ENCODE results near the gene TPM4. TPM values are rescaled to one million over a fixed set of nuclear protein-coding genes. Genes with fewer than 3 reads are reported as not detected.
A peak's percentile ranks its signal among the peaks of the same experiment; 100 is the strongest.

Gene TPM4
- total and polyA plus RNA-seq, 2 donors (not counting 1 experiment from before 2014, with no cell fraction given): 65.4 to 127 TPM

DNA sequence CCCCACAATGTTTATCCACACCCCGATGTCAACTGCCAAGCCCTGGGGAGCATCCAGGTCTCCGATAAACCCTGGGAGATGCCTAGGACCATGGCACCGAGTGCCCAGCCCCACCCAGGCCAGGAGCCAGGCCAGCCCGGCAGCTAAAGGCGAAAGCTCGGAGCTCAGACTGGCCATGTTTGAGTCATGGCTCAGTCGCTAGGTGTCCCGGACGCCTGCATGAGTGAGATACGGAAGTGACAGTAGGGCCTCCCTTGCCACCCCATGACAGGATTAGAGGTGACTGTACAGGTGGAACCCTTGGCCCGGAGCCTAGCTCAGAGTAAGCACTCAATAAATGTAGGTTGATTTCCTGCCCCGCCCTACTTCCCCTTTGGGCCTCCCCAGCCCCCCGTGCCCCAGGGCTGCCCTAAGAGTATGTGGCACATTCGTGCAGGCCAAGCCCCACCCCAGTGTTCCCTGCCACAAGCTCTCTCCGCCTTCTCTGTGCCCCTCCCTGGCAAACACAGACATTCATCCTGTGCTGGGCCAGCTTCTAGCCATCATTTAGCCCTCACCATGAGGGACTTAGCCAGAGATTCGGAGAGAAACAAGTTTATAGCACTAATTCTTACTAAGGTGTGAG is 5.8 kb upstream of the TPM4 start:
- no peaks in the 10 kb centered on the region for H3K9me3 Mint-ChIP-seq (ENCODE audit: insufficient read depth)
- H3K36me3 ChIP-seq (replicated peaks in 1 of 2; ENCODE audit: control extremely low read depth in 1 of 2, control insufficient read depth in 1 of 2, extremely low read depth in 1 of 2, insufficient read depth in 2 of 2, low read length in 1 of 2): no peaks in the 10 kb centered on the region
- TF ChIP-seq, protein P1, sequence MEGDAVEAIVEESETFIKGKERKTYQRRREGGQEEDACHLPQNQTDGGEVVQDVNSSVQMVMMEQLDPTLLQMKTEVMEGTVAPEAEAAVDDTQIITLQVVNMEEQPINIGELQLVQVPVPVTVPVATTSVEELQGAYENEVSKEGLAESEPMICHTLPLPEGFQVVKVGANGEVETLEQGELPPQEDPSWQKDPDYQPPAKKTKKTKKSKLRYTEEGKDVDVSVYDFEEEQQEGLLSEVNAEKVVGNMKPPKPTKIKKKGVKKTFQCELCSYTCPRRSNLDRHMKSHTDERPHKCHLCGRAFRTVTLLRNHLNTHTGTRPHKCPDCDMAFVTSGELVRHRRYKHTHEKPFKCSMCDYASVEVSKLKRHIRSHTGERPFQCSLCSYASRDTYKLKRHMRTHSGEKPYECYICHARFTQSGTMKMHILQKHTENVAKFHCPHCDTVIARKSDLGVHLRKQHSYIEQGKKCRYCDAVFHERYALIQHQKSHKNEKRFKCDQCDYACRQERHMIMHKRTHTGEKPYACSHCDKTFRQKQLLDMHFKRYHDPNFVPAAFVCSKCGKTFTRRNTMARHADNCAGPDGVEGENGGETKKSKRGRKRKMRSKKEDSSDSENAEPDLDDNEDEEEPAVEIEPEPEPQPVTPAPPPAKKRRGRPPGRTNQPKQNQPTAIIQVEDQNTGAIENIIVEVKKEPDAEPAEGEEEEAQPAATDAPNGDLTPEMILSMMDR (IDR thresholded peaks at IDR 0.05): peak; percentile 37
- TF ChIP-seq EZH2 (IDR thresholded peaks at IDR 0.05; ENCODE audit: borderline replicate concordance, insufficient read depth, low read depth, low read length, poor library complexity, severe bottlenecking): no peak
- H3K9ac ChIP-seq (ENCODE audit: low read length): peak overlapping the region; percentile 54
- H2AFZ ChIP-seq (ENCODE audit: insufficient read depth, low read depth, low read length, poor library complexity, severe bottlenecking): peak overlapping the region; percentile 86
- ChIA-PET POLR2A (interaction anchor here (0.5 to 1.5 kb wide), 19 partner anchors 16 to 748 kb away, joined by 3 to 13 read pairs (median 6); partner anchors contain the start of gene HSH2D), CTCF (interaction anchor here (0.7 to 2.4 kb wide), 16 partner anchors 9 to 348 kb away, joined by 3 to 14 read pairs (median 6); partner anchors contain the start of genes FAM32A and RAB8A)
- peaks cover 26% of the 10 kb centered on the region for H3K4me1 Mint-ChIP-seq
- H3K4me2 ChIP-seq (replicated peaks; ENCODE audit: low read depth, low read length, poor library complexity, severe bottlenecking): peak overlapping the region; percentile 80
- peaks cover 23 to 42% of the 10 kb centered on the region in 2 donors for H3K4me1 ChIP-seq (ENCODE audit: control insufficient read depth in 2 of 2, insufficient read depth in 2 of 2, low read length in 2 of 2)
- H3K4me3 Mint-ChIP-seq: no peak overlapping the region
- ATAC-seq (ENCODE audit: low read depth) (peak; percentile 91), DNase-seq (peak; percentile 95)
- H3K27me3 Mint-ChIP-seq: no peaks in the 10 kb centered on the region
- H3K27me3 ChIP-seq (replicated peaks in 1 of 4; ENCODE audit: control extremely low read depth in 1 of 4, control insufficient read depth in 3 of 4, insufficient read depth in 4 of 4, low read length in 3 of 4): no peaks in the 10 kb centered on the region
- peak overlapping the region; percentile 96 to 98 for H3K27ac ChIP-seq (ENCODE audit: low read length in 2 of 2)
- peaks cover 19% of the 10 kb centered on the region for H3K79me2 ChIP-seq (ENCODE audit: control insufficient read depth, insufficient read depth, low read length)
- H3K4me3 ChIP-seq (ENCODE audit: control extremely low read depth in 1 of 5, extremely low read depth in 1 of 5, insufficient read depth in 1 of 5, low read depth in 2 of 5, low read length in 4 of 5): peak overlapping the region in 4 of 5 experiments; percentile 30 to 56 (median 43)
- 5% methylated on average over 16 of the region's 16 CpGs for WGBS (ENCODE audit: insufficient coverage)
- intact Hi-C loops (cut with micrococcal nuclease): loop anchor here (1.0 to 10.0 kb wide), 5 partner anchors 8 to 314 kb away; partner anchors contain the start of genes FAM32A, HSH2D and RAB8A
- no peaks in the 10 kb centered on the region for H3K9me3 ChIP-seq (ENCODE audit: control extremely low read depth in 1 of 3, control insufficient read depth in 2 of 3, insufficient read depth in 1 of 3, low read length in 2 of 3)
- H4K20me1 ChIP-seq (ENCODE audit: control insufficient read depth, insufficient read depth, low read length, poor library complexity, severe bottlenecking): no peaks in the 10 kb centered on the region
- H3K27ac Mint-ChIP-seq: no peak overlapping the region
